HL-60/S4 treated with phorbol 12-myristate 13-acetate at 8.2 ng/mL for 4 days and 3 days (cell line): ENCODE results near the gene CALML3.

Experiments
- in situ Hi-C: fragments of 300-500 bp; cut with MboI; formaldehyde crosslinking; loops from 2 replicates; pipeline ENCODE4 v1.15.0; 2022; ENCODE audit warnings: low sequenced_read_pairs

Gene CALML3

GRCh38 chr10:5565671-5566581 is 41.2 kb downstream of the CALML3 start:
- in situ Hi-C loops = no loop called here

GRCh38 chr10:5566614-5567013 is 41.9 kb downstream of the CALML3 start:
- in situ Hi-C loops = no loop called here

GRCh38 chr10:5567477-5567876 is 42.7 kb downstream of the CALML3 start:
- in situ Hi-C loops = no loop called here

GRCh38 chr10:5568984-5569383 is 44.2 kb downstream of the CALML3 start:
- in situ Hi-C loops = no loop called here

- in situ Hi-C loops = no loop called here
Observed at GRCh38 chr10:5569568-5569967, 44.8 kb downstream of the CALML3 start.

GRCh38 chr10:5570007-5570655 is 45.4 kb downstream of the CALML3 start:
- in situ Hi-C loops = no loop called here

GRCh38 chr10:5570979-5571810 is 46.4 kb downstream of the CALML3 start:
- in situ Hi-C loops = no loop called here

- in situ Hi-C loops = no loop called here
Observed at GRCh38 chr10:5571826-5572225, 47.1 kb downstream of the CALML3 start.

GRCh38 chr10:5573319-5573950 is 48.7 kb downstream of the CALML3 start:
- in situ Hi-C loops = no loop called here

- in situ Hi-C loops = no loop called here
Observed at GRCh38 chr10:5573968-5574641, 49.3 kb downstream of the CALML3 start.

GRCh38 chr10:5574642-5575131 is 49.9 kb downstream of the CALML3 start:
- in situ Hi-C loops = no loop called here

GRCh38 chr10:5575144-5575481 is 50.4 kb downstream of the CALML3 start:
- in situ Hi-C loops = no loop called here

- in situ Hi-C loops = no loop called here
Observed at GRCh38 chr10:5575482-5576153, 50.9 kb downstream of the CALML3 start.

GRCh38 chr10:5576154-5576748 is 51.5 kb downstream of the CALML3 start:
- in situ Hi-C loops = no loop called here
